ENCODE data around the gene PMM2.

Gene PMM2

GRCh38 chr16:8768283-8768682 is 29.4 kb upstream of the PMM2 start:
- no peak for TF ChIP-seq CTCF (IDR thresholded peaks at IDR 0.05; ENCODE audit: insufficient read depth, missing control alignments)
- DNase-seq (ENCODE audit: insufficient read length, low spot score) (no peak), FAIRE-seq (no peak)

- no peak for TF ChIP-seq CTCF (IDR thresholded peaks at IDR 0.05; ENCODE audit: insufficient read depth, missing control alignments)
- DNase-seq (ENCODE audit: insufficient read length, low spot score) (no peak), FAIRE-seq (no peak)
Observed at GRCh38 chr16:8768692-8769091, 28.9 kb upstream of the PMM2 start.

GRCh38 chr16:8773537-8773936 is 24.1 kb upstream of the PMM2 start:
- no peak for FAIRE-seq
- no peak for TF ChIP-seq CTCF (IDR thresholded peaks at IDR 0.05; ENCODE audit: insufficient read depth, missing control alignments)

DNA sequence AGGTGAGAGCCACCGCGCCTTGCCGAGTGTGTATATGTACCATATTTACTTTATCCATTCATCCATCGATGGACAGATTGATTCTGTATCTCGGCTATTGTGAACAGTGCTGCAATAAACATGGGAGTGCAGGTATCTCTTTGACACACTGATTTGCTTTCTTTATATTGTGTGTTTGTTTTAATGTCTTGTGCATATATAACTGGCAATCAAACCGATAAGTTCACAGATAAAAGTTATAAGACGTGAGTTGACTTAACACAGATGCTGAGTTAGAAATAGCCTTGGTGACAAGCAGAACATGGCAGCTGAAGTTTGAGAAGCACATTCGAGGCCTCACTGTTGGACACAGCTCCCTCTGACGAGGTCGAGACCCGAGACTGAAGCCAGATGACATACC is 23.4 kb upstream of the PMM2 start:
- DNase-seq (ENCODE audit: insufficient read length, low spot score) (no peak), FAIRE-seq (no peak)
- TF ChIP-seq CTCF (IDR thresholded peaks at IDR 0.05; ENCODE audit: insufficient read depth, missing control alignments) = no peak

More at GRCh38 chr16:8773537-8773936, 24.1 kb upstream of the PMM2 start:
- DNase-seq (ENCODE audit: insufficient read length, low spot score) = no peak

DNA sequence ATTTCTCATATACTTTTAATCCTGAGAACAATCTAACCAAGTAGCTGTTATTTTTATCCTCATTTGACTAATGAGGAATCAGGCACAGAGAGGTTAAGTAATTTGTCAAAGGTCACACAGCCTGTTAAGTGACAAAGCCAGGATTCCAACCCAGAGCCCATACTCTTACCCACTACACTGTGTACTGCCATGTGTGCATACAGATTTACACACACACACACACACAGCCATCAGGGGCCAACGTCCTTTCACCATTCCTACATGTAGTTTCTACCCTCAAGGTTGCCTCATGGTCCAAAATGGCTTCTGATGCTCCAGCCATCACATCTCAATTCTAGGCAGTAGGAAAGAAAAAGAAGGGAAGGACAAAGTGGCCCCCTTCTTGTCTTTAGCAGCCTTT is 22.3 kb upstream of the PMM2 start:
- DNase-seq (ENCODE audit: insufficient read length, low spot score) (no peak), FAIRE-seq (no peak)
- no peak for TF ChIP-seq CTCF (IDR thresholded peaks at IDR 0.05; ENCODE audit: insufficient read depth, missing control alignments)

DNA sequence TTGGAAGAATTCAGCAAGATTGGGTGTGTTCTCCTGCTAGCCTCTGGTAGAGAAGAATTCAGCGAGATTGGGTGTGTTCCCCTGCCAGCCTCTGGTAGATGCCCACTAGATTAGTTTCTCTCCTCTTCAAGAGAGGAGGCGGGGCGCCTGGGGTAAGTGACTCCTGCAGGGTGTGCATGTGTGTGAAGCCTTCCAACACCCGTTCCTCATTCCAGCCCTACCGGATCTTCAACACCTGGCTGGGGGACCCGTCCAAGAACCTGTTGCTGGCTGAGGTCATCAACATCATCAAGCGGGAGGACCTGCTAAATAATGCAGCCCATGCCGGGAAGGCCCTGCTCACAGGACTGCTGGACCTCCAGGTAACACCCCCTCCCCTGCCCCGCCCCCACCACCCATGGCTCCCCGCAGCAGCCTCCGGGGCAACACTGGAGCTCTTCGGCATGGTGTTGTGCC is 21.5 kb upstream of the PMM2 start:
- FAIRE-seq (no peak), DNase-seq (ENCODE audit: insufficient read length, low spot score) (no peak)
- no peak for TF ChIP-seq CTCF (IDR thresholded peaks at IDR 0.05; ENCODE audit: insufficient read depth, missing control alignments)

GRCh38 chr16:8777217-8777616 is 20.4 kb upstream of the PMM2 start:
- TF ChIP-seq CTCF (IDR thresholded peaks at IDR 0.05; ENCODE audit: insufficient read depth, missing control alignments) = no peak
- DNase-seq (ENCODE audit: insufficient read length, low spot score) (no peak), FAIRE-seq (no peak)

Data from D721Med (cell line).